HEK293 (cell line): ENCODE data around the gene ARMC8.

Experiments used
- YY1 ChIP-seq: fragments of 450-650 bp; formaldehyde crosslinking; IDR thresholded peaks from 2 replicates; pipeline ENCODE4 v1.5.1; 2018; ENCODE audit warnings: missing biosample characterization, missing genetic modification characterization
- ZIC2 ChIP-seq: fragments of 450-650 bp; formaldehyde crosslinking; IDR thresholded peaks from 2 replicates; pipeline ENCODE4 v1.5.1; 2016; ENCODE audit warnings: missing biosample characterization, missing genetic modification characterization
- TF ChIP-seq, protein P1 (sequence below): fragments of 450-650 bp; formaldehyde crosslinking; IDR thresholded peaks from 2 replicates; pipeline ENCODE4 v1.5.1; 2016; ENCODE audit warnings: missing biosample characterization, missing genetic modification characterization

DNA sequence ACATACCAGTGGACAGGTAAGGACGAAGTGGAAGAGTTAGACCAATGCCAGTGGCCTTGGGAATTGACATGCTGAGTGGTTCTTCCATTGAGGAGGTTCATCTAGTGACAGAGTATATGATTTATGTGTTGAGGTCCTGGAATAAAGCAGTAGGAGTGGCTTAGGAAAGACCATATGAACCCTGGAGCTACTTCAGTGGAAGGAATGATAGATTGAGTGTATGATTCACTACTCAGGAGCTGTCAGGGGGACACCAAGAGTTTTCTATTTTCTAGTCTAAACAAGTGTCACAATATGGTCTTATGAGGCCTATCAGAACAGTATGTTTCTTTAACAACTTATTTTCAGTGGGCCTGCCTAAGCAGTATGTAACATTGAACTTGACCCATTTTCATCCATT is 78.6 kb downstream of the ARMC8 start:
- no peak for TF ChIP-seq YY1 (tag by site-specific recombination)
- no peak for TF ChIP-seq ZIC2 (tag by site-specific recombination)
- TF ChIP-seq, protein P1, sequence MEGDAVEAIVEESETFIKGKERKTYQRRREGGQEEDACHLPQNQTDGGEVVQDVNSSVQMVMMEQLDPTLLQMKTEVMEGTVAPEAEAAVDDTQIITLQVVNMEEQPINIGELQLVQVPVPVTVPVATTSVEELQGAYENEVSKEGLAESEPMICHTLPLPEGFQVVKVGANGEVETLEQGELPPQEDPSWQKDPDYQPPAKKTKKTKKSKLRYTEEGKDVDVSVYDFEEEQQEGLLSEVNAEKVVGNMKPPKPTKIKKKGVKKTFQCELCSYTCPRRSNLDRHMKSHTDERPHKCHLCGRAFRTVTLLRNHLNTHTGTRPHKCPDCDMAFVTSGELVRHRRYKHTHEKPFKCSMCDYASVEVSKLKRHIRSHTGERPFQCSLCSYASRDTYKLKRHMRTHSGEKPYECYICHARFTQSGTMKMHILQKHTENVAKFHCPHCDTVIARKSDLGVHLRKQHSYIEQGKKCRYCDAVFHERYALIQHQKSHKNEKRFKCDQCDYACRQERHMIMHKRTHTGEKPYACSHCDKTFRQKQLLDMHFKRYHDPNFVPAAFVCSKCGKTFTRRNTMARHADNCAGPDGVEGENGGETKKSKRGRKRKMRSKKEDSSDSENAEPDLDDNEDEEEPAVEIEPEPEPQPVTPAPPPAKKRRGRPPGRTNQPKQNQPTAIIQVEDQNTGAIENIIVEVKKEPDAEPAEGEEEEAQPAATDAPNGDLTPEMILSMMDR (tag by site-specific recombination): no peak
